GM23338 (cell line): ENCODE data around the gene NRG3. TPM values are rescaled to one million over a fixed set of nuclear protein-coding genes. Genes with fewer than 3 reads are reported as not detected.

Source experiments
- ATAC-seq: fragments of 200-7000 bp; cut with Tn5 transposase; 3 replicates; pipeline ENCODE4 v1.9.1; 2020
- DNase-seq: peaks from one replicate; pipeline ENCODE4 v3.0.0-alpha.2; 2015; ENCODE audit warnings: low spot score
- H2AFZ ChIP-seq: fragments of 200-600 bp; sonication (generic); 2 replicates; pipeline ENCODE4 v1.8.0; 2016; ENCODE audit warnings: antibody characterized with exemption, mild to moderate bottlenecking, moderate library complexity
- H3F3A ChIP-seq: fragments of 200-600 bp; sonication (generic); replicated peaks from 2 replicates; pipeline ENCODE4 v1.8.0; 2017; ENCODE audit warnings: antibody characterized with exemption, mixed run types, low read depth
- H3K27ac ChIP-seq: fragments of 200-600 bp; sonication (generic); 2 replicates; pipeline ENCODE4 v1.6.1; 2016; ENCODE audit warnings: low read depth
- H3K27me3 ChIP-seq: fragments of 200-600 bp; sonication (generic); 2 replicates; pipeline ENCODE4 v1.8.0; 2016; ENCODE audit warnings: mild to moderate bottlenecking, mixed run types, moderate library complexity; ENCODE audit not compliant: insufficient read depth
- H3K36me3 ChIP-seq: fragments of 200-600 bp; sonication (generic); 2 replicates; pipeline ENCODE4 v1.8.0; 2016; ENCODE audit warnings: mild to moderate bottlenecking; ENCODE audit not compliant: insufficient read depth
- H3K4me1 ChIP-seq: fragments of 200-600 bp; sonication (generic); 2 replicates; pipeline ENCODE4 v1.8.0; 2016; ENCODE audit warnings: mild to moderate bottlenecking, moderate library complexity; ENCODE audit not compliant: insufficient read depth
- H3K4me2 ChIP-seq: fragments of 200-600 bp; sonication (generic); 2 replicates; pipeline ENCODE4 v1.7.1; 2017; ENCODE audit warnings: mixed run types
- H3K4me3 ChIP-seq: fragments of 200-600 bp; sonication (generic); 2 replicates; pipeline ENCODE4 v1.6.1; 2016; ENCODE audit warnings: mixed run types
- H3K79me2 ChIP-seq: fragments of 200-600 bp; sonication (generic); replicated peaks from 2 replicates; pipeline ENCODE4 v1.8.0; 2017; ENCODE audit warnings: mild to moderate bottlenecking; ENCODE audit not compliant: insufficient read depth
- H3K9me2 ChIP-seq: fragments of 200-600 bp; sonication (generic); 2 replicates; pipeline ENCODE4 v1.8.0; 2017; ENCODE audit not compliant: insufficient read depth
- H4K20me1 ChIP-seq: fragments of 200-600 bp; sonication (generic); replicated peaks from 2 replicates; pipeline ENCODE4 v1.8.0; 2017; ENCODE audit warnings: mild to moderate bottlenecking; ENCODE audit not compliant: insufficient read depth
- H3K27ac Mint-ChIP-seq: 2 replicates; pipeline ENCODE4 v1.8.0; 2020; ENCODE audit warnings: inconsistent platforms, mild to moderate bottlenecking, moderate library complexity, mixed read lengths
- H3K27me3 Mint-ChIP-seq: 3 replicates; pipeline ENCODE4 v1.8.0; 2022; ENCODE audit warnings: low read depth, mild to moderate bottlenecking, moderate library complexity, mixed read lengths, inconsistent platforms; ENCODE audit not compliant: insufficient read depth, poor library complexity
- H3K36me3 Mint-ChIP-seq: 3 replicates; pipeline ENCODE4 v1.8.0; 2021; ENCODE audit warnings: low read depth, mild to moderate bottlenecking, inconsistent platforms, moderate library complexity, mixed read lengths
- H3K4me1 Mint-ChIP-seq: 3 replicates; pipeline ENCODE4 v1.8.0; 2020; ENCODE audit warnings: mild to moderate bottlenecking, inconsistent platforms, mixed read lengths
- H3K4me3 Mint-ChIP-seq: 3 replicates; pipeline ENCODE4 v1.8.0; 2021; ENCODE audit warnings: moderate library complexity, mild to moderate bottlenecking, inconsistent platforms, mixed read lengths
- H3K9me3 Mint-ChIP-seq: 3 replicates; pipeline ENCODE4 v1.8.0; 2020; ENCODE audit warnings: moderate library complexity, mild to moderate bottlenecking, inconsistent platforms, mixed read lengths
- CREB1 ChIP-seq: fragments of 250-450 bp; sonication (Bioruptor Pico); IDR thresholded peaks from 2 replicates; pipeline ENCODE4 v1.5.0; 2020; ENCODE audit warnings: low read depth, mild to moderate bottlenecking, moderate library complexity
- CTCF ChIP-seq, 2 experiments: fragments of 200-600 bp in 1 of 2; sonication (generic) in 1 of 2; conservative IDR thresholded peaks; 2 replicates each; pipeline versions ENCODE4 v1.5.1 to v1.6.1; 2016 to 2017; ENCODE audit warnings: antibody characterized with exemption in 2 of 2, low read depth in 2 of 2, mild to moderate bottlenecking in 2 of 2, moderate library complexity in 1 of 2
- ETS1 ChIP-seq: IDR thresholded peaks from 2 replicates; pipeline ENCODE4 v1.6.1; 2016; ENCODE audit warnings: antibody characterized with exemption
- EZH2 ChIP-seq: fragments of 200-600 bp; sonication (generic); IDR thresholded peaks from one replicate; pipeline ENCODE4 v1.8.0; 2017; ENCODE audit warnings: antibody characterized with exemption, mild to moderate bottlenecking, low read depth; ENCODE audit not compliant: unreplicated experiment
- EZH2phosphoT487 ChIP-seq: fragments of 200-600 bp; sonication (generic); IDR thresholded peaks from one replicate; pipeline ENCODE4 v1.8.1; 2018; ENCODE audit warnings: antibody characterized with exemption; ENCODE audit not compliant: unreplicated experiment
- JUNB ChIP-seq: IDR thresholded peaks from one replicate; pipeline ENCODE4 v1.6.1; 2016; ENCODE audit warnings: antibody characterized with exemption; ENCODE audit not compliant: unreplicated experiment
- NANOG ChIP-seq: IDR thresholded peaks from 2 replicates; pipeline ENCODE4 v1.6.1; 2016; ENCODE audit warnings: antibody characterized with exemption, borderline replicate concordance
- POLR2AphosphoS5 ChIP-seq: IDR thresholded peaks from 2 replicates; pipeline ENCODE4 v1.6.1; 2016; ENCODE audit warnings: antibody characterized with exemption, low read depth
- REST ChIP-seq: IDR thresholded peaks from one replicate; pipeline ENCODE4 v1.6.1; 2018; ENCODE audit warnings: antibody characterized with exemption; ENCODE audit not compliant: unreplicated experiment
- STAT1 ChIP-seq: IDR thresholded peaks from one replicate; pipeline ENCODE4 v1.6.1; 2016; ENCODE audit warnings: antibody characterized with exemption; ENCODE audit not compliant: unreplicated experiment
- ZNF114 ChIP-seq: fragments of 250-450 bp; sonication (Bioruptor Pico); IDR thresholded peaks from 2 replicates; pipeline ENCODE4 v1.5.0; 2020; ENCODE audit warnings: mild to moderate bottlenecking, moderate library complexity
- ZNF331 ChIP-seq: fragments of 250-450 bp; sonication (Bioruptor Pico); IDR thresholded peaks from 2 replicates; pipeline ENCODE4 v1.5.0; 2020; ENCODE audit warnings: low read depth, mild to moderate bottlenecking, moderate library complexity
- ZNF462 ChIP-seq: fragments of 250-450 bp; sonication (Bioruptor Pico); IDR thresholded peaks from 2 replicates; pipeline ENCODE4 v1.5.0; 2020; ENCODE audit warnings: mild to moderate bottlenecking, moderate library complexity
- polyA plus RNA-seq: library from polyadenylated mRNA; unstranded; fragments of >200 nt; fragmentation: Nextera tagmentation; extraction: Ambion mirVana; gene quantifications from 2 replicates; pipeline ENCODE4 v1.2.1, GENCODE V29; 2016
- total RNA-seq: library from RNA; depleted of rRNA; stranded (reverse); fragments of >200 nt; shearing (Covaris generic); gene quantifications from 2 replicates; pipeline ENCODE4 v1.2.3, GENCODE V29; 2014

Gene NRG3
- total and polyA plus RNA-seq, 2 experiments from 2014 or later = 1.9 to 3.9 TPM

- Histone ChIP-seq H3K27me3 (no peaks in the 10 kb centered on the region), H3K4me3 (no peak overlapping the region), H3F3A (no peaks in the 10 kb centered on the region), H3K9me2 (no peaks in the 10 kb centered on the region), H3K4me1 (peaks cover 27% of the 10 kb centered on the region), H2AFZ (no peak overlapping the region), H4K20me1 (no peaks in the 10 kb centered on the region), H3K27ac (no peak overlapping the region), H3K79me2 (no peaks in the 10 kb centered on the region), H3K36me3 (no peaks in the 10 kb centered on the region), H3K4me2 (no peak overlapping the region)
- DNase-seq (no peak), ATAC-seq (no peak)
- Mint-ChIP-seq H3K4me1 (peaks cover 16% of the 10 kb centered on the region), H3K9me3 (no peaks in the 10 kb centered on the region; the same call in 2 of the 3 replicates), H3K4me3 (no peak overlapping the region), H3K36me3 (no peaks in the 10 kb centered on the region), H3K27me3 (peaks cover 4% of the 10 kb centered on the region), H3K27ac (no peak overlapping the region)
- TF ChIP-seq EZH2 (no peak), EZH2phosphoT487 (no peak), JUNB (no peak), POLR2AphosphoS5 (no peak), CREB1 (CRISPR knock-in tag) (no peak), ZNF462 (CRISPR knock-in tag) (no peak), CTCF (conservative IDR thresholded peaks at IDR 0.05; ENCODE audit: low read depth in 2 of 2) (no peak), NANOG (no peak), STAT1 (no peak), REST (no peak), ZNF114 (CRISPR knock-in tag) (no peak), ZNF331 (CRISPR knock-in tag) (no peak), ETS1 (no peak)
Measured at GRCh38 chr10:82538272-82538671, 663.3 kb downstream of the NRG3 start.
